Stimulated activated CD4-positive, alpha-beta T cell treated with anti-CD3 and anti-CD28 coated beads, Interleukin-2, amount 100 ng/mL, for 4 hours (primary cell): ENCODE results near the gene UBE2H.
A peak's percentile ranks its signal among the peaks of the same experiment; 100 is the strongest.
"Not testable (repeated sequence)": the region's sequence is repeated elsewhere in the genome, so short reads cannot be mapped to it uniquely, and the experiment has no call there.

Experiments used
- DNase-seq: peaks from one replicate; pipeline ENCODE4 v3.0.0-alpha.2; 2020; ENCODE audit warnings: low read depth

UBE2H gene

DNA sequence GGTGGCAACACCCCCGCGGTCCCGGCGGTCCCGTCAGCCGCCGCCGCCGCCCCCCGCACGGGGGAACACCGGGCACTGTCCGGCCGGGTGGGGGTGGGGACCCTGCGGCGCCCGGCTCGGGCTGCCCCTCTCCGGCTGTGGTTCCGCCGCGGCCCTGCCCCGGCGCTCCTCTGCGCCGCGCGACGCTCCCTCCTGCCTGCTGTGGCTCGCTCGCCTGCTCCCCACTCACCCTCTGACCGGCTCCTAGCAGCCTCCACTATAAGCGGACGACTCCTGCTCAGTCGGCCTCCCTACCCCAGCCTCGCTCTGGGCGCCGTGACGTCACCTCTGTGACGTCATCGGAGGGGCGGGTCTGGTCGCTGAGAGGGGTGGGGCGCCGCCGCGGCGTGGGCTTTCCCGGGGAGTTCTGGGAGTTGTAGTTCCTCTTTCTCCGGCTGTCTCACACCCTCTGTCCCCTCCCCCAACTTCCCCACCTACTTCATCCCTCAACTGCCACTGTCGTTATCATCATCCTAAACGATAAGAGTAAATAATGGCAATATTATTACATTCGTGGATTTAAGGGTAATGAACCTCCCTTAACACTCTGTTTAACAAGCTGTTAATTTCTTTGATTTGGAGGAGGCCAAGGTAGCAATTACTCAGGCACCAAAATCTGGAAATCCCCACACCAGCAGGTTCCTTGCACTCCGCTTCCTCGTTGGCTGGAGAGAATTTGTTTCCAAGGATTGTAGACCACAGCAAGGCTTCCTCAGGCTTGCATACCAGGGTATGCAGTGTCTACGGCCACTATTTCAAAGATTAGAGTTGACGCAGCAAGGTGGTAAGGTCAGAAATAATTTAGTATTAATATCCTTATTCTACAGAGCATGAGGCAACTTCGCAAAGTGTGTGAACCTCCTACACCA, at the start of gene UBE2H:
Gene UBE2H, minus strand, starts transcription at position 308 of the 908 bp plus-strand sequence. CDS start 405 bp downstream, outside the sequence.
- peak; percentile 89 for DNase-seq

DNA sequence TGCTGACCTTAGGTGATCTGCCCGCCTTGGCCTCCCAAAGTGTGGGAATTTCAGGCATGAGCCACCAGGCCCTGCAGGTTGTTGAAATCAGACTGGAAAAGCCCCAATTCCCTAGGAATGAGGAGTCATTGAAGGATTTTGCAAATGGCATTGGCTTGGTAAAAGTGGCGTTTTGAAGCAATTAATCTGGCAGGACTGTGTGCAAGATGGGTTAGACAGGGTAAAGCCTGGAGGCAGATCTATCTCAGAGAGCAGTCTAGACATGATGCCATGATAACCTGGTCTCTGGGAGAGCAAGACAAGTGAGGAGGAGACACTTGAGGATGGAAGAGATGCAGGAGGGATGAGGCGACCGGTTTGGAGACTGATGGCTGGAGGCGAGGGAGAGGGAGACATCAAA, 45.7 kb upstream of the UBE2H start:
- DNase-seq = no peak

DNA sequence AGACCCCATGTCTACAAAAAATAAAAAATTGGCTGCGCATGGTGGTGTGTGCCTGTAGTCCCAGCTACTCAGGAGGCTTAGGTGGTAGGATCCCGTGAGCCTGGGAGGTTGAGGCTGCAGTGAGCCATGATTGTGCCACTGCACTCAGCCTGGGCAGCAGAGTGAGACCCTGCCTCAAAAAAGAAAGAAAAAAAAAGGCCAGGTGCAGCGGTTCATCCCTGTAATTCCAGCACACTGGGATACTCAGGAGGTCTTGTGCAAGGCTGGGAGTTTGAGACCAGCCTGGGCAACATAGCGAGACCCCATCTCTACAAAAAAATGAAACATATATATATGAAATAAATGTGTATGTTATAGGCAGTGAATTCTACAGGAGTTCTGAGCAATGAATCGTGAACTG, 44.5 kb upstream of the UBE2H start:
- no peak for DNase-seq

DNA sequence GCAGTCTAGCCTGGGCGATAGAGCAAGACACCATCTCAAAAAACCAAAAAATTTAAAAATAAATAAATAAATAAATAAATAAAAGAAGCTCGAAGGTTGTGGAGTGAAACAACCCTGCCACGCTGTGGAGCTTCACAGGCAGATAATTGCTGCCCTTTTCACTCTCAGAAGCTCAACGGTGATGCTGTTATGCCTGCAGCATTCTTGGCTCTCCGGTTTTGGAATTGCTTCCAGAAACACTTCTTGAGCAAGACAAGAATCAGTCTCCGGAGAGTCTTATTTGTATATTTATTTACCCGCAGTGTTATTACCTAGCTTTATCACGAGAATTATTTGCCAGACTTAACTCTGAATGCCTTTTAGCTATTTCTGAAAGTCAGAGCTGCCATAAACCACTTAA, 40.5 kb upstream of the UBE2H start:
- no peak for DNase-seq

DNA sequence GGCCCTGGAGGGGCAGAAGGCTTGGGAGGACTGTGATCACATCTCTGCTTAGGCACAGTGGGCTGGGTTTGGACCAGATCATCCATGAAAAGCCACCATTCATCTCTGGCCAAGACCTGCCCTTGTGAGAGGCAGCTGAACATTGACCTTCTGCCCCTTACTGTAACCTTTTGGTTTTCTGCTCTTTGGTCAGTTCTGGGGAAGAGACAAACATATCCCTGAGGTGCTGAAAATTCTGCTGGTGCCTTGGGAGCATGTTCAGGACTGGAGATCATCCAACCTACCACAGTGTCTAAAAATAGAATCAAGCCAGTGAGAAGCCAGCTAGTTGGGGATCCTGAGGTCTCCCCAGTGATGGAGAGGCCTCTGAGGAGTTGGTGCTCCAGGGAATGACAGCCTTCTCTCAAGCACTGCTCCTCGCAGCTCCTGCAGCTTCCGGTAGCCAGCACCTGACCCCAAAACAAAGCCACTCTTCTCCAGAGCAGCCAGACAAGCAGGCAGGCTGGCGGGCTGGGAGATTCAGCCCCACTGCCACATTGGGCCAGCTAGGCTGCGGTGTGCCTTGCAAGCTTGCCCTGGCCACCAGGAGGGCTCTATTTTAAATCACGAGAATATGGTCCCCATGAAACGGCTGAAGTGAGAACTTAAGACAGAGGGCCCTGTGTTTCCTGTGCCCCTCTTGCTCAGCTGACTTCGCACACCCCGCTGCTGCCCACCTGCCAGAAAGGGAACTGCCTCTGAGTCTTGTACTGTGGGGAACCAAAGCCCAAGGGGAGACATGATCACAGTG, 37.8 kb upstream of the UBE2H start:
- no peak for DNase-seq

DNA sequence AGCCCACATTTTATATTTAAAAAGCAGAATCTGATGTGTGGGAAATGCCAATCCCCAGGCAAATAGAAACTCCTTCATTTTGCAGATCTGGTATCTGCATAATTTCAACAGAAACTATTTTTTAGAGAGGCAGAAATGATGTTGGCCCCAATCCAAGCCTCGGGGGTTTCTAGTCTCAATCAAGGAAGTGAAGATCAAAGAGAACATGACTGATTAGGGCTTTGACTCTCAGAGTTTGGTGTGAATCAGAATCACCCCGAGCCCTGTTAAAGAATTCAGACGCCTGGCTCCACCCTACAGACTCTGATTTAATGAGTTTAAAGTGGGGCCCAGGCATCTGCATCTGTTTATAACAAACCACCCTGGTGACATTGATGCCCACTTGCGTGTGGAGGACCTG, 36.7 kb upstream of the UBE2H start:
- peak; percentile 5 for DNase-seq

DNA sequence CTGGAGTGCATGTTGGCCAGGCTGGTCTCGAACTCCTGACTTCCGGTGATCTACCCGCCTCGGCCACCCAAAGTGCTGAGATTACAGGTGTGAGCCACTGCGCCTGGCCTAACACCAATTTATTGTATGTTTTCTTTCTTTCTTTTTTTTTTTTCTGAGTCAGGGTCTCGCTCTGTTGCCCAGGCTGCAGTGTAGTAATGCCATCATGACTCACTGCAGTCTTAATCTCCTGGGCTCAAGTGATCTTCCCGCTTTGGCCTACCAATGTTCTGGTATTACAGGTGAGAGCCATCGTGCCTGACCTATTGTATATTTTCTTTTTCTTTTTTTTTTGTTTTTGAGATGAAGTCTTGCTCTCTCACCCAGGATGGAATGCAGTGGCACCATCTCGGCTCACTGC, 33.8 kb upstream of the UBE2H start:
- DNase-seq = no peak

DNA sequence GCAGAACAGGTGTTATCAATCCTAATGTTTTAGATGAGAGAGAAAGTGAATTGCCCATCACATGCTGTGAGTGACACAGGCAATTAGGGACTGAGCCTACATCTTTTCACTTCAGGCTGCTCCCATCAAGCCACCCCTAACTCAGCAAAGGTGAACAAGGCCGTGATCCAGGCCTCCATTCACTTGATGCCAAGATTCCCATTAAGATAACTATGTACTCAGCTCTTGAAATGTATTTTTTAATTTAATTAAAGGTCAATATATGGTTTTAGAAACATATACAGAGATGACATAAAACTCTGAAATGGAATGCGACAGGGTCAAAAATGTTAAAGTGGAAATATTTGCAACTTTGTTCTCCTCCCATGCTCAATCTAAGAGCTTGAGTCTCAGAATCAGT, 27.9 kb upstream of the UBE2H start:
- no peak for DNase-seq

DNA sequence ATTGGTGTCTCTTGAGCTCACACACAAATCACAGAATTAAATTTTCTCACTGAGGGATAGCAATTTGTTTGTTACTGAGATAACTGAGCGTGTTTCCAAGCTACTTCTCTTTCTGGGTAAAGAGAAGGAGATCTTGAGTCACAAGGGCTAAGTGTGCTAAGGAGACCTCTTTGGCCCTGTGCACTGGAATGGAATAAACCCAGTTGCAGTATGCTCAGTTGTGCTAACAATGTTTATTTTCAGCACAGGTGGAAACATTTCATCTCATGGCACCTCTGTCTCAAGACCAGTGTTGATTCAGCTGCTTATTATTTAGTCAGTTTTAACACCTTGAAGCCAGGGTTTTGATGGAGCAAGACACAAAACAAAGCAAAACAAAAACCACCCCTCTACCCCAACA, 22.5 kb upstream of the UBE2H start:
- DNase-seq = no peak

DNA sequence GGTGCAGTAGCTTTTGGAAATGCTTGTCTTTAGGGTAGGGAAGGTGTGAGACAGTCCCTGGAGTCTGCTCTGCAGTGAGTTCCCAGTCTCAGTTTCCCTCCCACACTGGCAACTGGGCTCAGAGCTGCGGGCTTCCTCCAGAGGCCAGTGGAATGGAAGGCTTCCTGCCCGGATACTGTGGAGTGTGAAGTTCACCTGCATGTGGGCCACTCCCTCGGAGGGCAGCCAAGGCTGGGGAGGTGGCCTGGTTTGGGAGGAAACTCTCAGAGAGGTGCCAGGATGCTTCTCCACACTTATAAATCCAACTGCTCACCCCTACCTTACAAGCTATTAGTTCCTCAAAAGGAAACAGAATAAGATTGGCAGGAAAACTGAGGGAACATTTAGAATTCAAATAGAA, 18.1 kb upstream of the UBE2H start:
- DNase-seq = no peak

DNA sequence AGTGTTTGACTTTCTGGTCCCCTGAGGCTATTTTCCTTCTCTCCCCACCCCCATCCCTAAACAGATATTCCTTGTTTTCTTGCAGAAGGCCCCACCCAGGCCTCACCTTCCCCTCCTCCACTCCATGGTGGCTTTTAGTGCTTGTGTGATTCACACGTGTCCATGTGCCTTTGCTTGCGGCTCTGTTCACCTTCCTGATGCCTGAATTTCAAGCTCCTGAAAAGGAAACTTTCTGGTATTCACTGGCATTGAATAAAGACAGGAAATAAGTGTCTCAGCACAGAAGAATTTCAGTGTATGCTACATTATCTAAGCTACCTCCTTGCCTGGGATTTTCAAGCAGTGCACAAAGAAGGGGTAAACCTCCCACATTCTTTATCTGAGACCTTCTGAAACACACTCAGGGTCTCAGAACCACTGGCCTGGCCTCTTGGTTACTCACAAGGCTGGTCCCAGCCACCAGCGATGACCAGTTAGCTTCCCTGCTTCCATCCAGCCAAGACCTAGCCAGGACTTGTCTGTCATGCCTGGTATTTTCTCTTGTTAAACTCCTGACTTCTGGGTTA, 17.2 kb upstream of the UBE2H start:
- no peak for DNase-seq

DNA sequence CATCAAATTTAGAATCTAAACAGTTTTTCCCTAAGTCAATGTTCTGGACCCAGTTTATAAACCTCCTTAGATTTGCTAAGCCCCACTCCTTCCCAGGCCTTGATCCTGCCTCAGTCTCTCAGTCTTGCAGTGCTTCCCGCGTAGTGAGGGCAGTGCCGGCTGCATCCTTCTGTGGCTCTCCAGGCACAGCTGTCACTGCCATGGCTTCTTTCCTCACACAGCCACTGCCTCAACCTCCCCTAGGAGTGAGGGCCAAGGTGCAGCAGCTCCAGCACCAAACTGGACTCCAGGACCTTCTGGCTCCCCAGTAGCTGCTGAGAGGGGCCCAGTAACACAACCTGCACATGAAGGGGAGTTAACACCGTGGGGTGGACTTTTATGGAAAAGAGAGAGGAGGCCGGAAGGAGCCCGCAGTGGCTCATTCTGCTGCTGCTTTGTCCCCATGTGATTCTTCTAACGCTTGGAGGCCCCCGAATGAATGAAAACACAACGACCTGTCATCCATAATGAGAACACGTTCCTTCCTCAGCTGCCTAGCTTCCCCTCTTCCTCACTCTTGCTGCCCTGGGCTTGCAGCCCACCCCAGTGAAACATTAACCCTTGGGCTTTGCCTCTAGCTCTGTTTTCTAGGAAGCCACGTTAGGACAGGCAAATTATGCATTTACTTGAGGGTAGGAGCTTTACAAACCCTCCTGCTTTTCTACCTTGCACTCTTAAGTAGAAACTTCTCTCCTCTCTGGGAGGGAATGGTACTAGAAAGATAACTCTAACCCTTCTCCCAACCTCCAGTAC, 16.0 kb upstream of the UBE2H start:
- no peak for DNase-seq

DNA sequence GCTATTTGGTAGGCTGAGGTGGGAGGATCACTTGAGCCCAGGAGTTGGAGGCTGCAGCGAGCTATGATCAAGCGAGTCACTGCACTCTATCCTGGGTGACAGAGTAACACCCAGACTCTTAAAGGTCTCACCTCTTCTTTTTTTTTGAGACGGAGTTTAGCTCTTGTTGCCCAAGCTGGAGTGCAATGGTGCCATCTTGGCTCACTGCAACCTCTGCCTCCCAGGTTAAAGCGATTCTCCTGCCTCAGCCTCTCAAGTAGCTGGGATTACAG, 7.4 kb upstream of the UBE2H start:
- DNase-seq = not testable (repeated sequence)

DNA sequence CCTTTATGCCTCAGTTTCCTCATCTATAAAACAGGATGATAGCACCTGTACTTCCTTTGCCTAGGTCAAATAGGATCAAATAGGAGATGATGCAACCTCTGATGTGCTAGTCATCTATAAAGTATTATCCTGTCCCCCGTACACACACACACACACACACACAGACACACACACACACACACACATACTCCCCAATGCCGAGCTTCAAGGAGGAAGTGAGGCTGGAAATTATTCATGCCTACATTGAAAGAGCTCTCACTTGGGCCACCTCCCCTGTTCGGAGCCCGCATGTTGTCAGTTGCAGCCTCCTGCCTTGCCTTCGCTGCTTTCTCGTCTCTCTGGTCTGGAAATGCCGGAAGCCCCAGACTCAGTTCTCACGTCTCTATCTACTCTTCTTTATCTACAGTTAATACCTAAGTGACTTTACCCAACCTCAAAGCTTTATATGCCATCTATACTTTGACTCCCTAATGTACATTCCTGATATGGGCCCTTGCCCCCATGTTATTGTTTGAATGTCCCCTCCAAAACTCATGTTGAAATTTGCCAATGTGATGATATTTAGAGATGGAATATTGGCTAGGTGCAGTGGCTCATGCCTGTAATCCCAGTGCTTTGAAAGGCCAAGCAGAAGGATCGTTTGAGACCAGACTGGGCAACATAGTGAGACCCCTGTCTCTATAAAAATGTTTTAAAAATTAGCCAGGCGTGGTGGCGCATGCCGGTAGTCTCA, 6.9 kb upstream of the UBE2H start:
- DNase-seq = no peak

DNA sequence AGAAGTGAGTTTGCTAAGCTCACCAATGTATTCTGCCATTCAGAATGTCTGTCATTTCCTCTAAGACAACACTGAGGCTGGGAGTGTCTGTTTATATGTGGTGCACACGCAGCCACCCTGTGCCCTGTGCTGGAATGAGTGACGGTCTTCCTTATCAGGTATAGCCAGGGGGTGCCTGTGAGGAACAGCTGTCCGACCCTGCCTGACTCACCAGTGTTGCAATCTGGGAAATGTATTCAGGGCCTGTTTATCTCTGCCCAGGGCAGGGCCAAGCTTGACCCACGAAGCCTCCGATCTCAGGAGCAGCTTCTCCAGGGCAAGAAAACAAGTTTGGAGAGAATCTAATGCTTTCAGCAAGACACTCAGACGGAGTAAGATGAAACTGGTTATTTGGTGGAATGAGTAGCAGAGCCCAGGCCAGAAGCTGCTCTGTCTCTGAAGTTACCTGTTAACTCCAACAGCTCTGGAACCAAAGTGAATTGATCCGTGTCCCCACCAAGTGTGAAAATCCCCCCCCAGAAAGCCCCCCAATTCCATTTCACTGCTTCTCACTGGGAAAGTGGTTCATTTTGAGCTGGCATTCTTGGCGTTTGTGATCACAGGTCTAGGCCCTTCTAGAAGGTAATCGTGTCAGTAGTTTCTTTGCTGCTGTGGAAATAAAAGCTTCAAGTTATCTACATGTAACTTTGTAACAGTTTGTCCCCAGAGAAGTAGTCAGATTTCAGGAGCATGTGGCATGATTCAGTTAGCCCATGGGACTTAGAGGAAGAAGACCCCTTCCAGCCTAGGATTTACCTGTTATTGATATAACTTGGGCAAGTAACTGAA, 6.1 kb upstream of the UBE2H start:
- DNase-seq = no peak

DNA sequence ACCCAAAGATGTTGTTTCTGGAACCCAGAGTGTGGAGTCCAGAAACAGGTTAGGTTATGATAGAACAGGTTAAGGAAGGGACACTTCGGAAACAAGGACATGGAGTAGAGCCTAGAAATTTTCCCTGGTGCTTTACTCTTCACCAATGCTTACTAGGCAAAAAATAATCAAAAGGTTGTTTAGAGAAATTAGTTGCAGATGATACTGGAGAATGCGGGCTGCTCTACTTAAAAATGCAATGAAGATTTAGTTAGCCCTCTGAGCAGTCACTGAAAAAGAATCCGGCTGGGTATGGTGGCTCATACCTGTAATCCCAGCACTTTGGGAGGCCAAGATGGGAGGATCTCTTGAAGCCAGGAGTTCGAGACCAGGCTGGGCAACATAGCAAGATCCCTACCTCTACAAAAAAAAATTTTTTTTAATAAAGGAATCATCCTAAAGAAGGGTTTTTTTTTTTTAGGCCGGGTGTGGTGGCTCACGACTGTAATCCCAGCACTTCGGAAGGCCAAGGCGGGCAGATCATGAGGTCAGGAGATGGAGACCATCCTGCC, 3.3 kb upstream of the UBE2H start:
- DNase-seq = no peak

DNA sequence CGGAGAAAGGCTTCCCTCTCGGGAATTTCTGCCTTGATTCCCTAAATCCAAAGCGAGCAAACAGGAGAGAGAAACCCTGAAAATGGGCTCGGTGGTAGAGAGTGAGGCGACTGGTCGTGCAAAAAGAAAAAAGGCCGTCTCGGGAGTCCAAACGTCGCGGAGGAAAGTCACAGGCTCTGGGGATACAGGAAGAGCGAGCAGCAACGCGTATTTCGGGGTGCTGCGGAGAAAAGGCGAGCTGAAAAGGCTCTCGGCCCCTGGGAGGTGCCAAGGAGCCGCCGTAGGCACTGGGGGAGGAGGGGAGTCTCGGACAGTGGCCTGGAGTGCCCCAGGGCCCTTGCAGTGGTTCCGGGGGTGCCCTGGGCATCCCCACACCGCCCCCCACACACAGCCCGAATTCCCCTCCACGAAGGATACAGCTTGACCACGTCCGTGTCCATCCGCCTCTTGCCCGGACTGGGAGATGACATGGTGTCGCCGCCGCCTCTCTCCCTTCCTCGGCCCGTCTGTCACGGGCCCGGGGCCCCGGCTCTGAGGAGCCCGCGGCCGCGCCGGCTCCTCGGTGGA, 591 bp downstream of the UBE2H start:
- DNase-seq = no peak

DNA sequence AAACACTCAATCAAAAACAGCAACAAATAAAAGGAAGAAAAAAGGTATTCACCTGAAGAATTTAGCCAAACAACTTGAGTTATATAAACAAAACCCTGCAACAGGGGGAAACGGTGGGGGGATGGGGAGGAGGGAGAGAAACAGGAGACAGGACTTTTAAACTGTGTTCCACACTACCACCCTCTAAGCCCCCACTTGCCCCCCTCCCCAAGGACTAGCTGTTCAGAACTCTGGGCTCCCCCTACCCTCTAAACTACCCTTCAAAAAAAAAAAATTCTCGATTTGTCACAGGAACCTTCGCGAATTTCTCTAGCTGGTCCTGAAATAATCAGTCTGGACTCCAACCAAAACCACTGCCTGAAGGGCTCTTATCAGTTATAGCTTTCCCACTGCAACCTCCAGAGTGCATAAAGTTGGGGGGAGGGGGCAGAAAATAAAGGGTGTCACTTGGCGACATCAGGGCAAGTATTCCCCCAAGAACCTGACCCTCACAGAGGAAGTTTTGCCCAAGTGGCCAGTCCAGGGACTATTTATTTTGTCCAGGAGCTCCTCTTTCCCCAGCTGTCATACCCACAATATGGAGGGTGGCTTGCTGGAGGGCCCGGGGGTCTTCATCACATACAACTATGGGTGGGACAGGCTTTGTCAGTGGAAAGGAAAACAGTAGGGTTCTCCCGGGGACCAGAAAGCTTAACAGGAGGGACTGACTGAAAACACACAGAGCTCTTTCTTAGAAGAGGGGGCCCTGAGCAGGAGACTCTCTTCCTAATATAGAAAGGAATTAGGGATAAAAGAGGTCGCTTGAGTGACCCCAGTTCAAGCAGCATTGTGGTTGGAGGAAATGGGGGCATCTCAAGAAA, 1.3 kb downstream of the UBE2H start:
- no peak for DNase-seq

DNA sequence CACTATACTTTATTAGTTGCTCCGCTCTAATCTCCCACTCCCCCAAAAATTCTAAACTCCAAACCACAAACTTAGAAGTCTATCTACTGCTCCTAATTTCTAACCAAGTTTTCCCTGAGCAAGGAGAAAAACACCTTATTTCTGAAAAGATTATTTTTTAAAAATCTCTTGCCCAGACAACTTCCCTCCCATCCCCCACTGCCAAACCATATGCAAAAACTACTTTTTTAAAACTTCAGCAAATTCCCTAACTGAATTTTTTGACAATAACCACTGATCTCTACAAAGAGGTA, 1.9 kb downstream of the UBE2H start:
- DNase-seq = no peak
